Skeletal muscle cell (primary cell): ENCODE measurements around the gene HSPBAP1.

Experiments
- DNase-seq: peaks from one replicate; pipeline ENCODE4 v3.0.0-alpha.2; 2010; ENCODE audit warnings: low read depth
- H3K4me3 ChIP-seq: 2 replicates; pipeline ENCODE4 v1.5.1; 2011; ENCODE audit warnings: low read depth, mild to moderate bottlenecking, control low read depth, low read length, moderate library complexity

The HSPBAP1 gene

DNA sequence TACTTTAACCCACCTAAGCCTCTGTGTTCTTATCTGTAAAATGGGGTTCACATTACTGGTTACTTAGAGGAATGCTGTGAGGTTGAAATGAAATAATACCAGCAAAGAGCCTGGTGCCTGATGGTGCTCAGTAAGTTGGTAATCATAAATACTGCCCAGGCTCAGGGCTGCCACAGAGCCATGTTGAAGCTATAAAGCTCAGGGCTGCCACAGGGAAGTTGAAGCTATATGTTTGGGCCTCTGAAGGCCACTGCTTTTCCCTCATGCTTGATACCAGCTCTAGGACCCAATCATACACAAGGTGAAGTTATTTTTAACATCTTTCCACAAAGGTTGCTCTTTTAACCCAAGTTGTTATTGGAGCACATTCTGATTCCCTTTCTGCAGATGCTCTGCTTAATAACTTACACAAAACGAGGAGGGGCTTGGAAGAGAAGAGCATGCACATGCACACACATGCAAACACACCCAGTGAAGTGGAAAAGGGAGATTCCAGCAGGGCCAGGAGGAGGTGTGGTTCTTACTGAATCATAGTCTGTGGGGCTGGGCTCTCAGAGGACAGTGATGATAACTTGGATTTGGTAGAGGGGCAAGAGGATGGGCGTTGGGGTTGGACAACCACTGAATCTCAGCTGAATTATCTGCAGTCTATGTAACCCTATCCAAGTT, 95.5 kb downstream of the HSPBAP1 start:
- no peak for DNase-seq
- no peak overlapping the region for H3K4me3 ChIP-seq

DNA sequence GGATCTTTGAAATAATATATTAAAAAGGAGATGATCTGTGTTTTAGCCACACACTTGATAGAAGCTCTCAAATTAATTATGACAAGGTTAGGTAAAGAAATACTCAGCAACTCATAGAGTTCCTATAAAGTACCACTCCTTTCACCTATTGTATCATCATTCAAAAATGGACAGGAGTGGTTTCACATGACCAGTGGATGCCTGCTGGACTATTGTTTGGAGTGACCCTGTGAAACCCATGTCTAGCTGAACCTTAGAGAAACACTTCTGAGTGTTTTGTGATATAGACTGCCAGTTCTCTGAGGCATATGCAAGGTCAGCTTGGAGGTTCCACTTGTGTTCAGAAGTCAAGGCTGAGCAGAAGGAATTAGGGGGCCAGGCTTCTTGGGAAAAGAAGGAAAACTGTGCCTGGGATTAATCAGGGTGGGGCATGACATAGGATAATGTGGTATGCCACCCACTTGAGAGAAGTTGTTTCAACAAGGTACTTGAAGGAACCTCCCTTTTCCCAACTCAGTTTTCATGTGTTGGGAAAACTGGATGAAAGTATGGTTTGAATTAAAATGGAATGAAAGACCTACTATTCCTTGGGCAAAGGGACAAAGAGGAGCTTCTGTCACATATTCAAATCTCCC, 97.6 kb downstream of the HSPBAP1 start:
- H3K4me3 ChIP-seq: no peak overlapping the region
- DNase-seq: no peak

DNA sequence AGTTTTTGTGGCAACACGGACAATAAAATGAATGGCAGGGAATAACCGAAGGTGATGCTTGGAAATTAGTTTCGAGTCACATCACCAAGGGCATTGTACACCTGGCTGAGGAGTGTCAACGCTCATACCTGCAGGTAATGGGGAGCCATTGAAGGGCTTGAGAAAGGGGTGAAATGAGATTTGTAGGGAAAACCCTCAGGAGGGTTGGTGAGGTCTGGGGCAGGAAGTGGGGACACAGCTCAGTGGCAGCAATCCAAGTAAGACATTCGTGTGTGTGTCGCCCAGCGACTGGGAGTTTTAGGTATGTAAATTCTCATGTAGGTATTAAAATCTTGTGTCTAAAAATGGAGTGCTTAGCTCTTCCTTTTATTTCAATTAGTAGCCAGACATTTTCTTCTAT, 98.7 kb downstream of the HSPBAP1 start:
- no peak overlapping the region for H3K4me3 ChIP-seq
- DNase-seq: no peak

DNA sequence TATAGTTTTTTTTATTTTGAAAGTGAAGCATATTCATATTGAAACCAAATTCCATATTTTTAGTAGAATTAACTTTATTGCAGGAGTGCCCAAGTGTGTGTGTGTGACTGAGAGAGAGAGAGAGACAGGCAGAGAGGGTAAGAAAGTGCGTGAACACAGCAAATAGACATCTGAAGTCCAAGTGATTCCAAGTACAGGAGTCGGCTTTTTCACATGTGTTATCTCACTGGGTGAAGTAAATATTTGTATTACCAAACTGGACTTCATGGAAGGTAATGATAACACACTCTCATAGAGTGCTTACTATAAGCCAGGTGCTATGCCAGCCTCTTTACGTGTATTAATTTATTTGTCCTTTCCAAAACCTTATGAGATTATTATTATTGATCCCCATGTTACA, 101.0 kb downstream of the HSPBAP1 start:
- DNase-seq: no peak
- H3K4me3 ChIP-seq: no peak overlapping the region

DNA sequence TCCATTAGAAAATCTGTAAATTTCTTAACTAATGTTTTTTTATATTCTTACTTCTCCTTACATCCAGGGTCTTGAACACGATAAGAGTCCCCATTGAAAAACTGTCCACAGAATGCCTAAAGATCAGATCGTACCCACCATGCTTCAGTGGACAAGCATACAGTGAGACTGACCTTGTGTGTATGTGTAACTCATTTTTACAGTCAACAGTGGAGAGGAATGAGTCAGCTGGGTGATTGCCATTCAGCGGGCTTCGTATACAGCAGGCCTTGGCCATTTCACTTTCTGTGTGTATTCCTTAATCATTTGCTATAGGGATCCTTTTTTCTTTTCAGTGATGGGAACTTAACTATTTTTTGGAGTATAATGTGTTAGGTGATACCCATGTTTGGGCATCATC, 102.4 kb downstream of the HSPBAP1 start:
- no peak overlapping the region for H3K4me3 ChIP-seq
- DNase-seq: peak; percentile 38

DNA sequence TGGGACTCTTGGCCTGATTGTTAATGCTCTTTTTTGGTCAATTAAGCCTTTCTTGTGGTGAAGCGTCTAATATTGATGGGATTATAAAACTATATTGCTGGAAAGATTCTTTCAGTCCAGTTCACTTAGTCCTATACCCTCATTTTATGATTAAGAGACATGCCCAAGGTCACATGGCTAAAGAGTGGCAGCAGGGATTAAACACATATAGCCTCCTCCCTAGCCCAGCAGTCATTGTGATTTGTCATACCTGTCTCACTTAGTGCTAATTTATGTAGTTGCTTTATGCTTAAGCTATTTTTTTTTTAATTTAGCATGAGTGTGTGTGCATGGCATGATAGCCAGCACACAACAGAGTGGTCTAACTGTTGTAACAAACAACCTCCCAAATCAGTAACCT, 103.5 kb downstream of the HSPBAP1 start:
- DNase-seq: no peak
- H3K4me3 ChIP-seq: no peak overlapping the region
